IPS-11a (cell line): ENCODE data around the gene AGAP4.
"Not testable (repeated sequence)": the region's sequence is repeated elsewhere in the genome, so short reads cannot be mapped to it uniquely, and the experiment has no call there.

Source experiments
- H3K4me3 ChIP-seq: one replicate; pipeline ENCODE4 v1.5.1; 2013; ENCODE audit warnings: low read depth, low read length, control low read depth

AGAP4 gene

GRCh38 chr10:45847400-45847799 lies at the start of gene AGAP4:
TSS of gene AGAP4 (minus strand) at chr10:45847500. CDS start at chr10:45847347, 153 bp downstream.
- H3K4me3 ChIP-seq, result not testable (repeated sequence)

GRCh38 chr10:45890721-45891120 lies 43.4 kb upstream of the AGAP4 start:
- H3K4me3 ChIP-seq, result not testable (repeated sequence)

- not testable (repeated sequence) for H3K4me3 ChIP-seq
Observed at GRCh38 chr10:45889539-45890230, 42.4 kb upstream of the AGAP4 start.

- H3K4me3 ChIP-seq, result not testable (repeated sequence)
Observed at GRCh38 chr10:45882880-45883279, 35.6 kb upstream of the AGAP4 start.

- not testable (repeated sequence) for H3K4me3 ChIP-seq
Observed at GRCh38 chr10:45865404-45865803, 18.1 kb upstream of the AGAP4 start.

GRCh38 chr10:45864264-45864663 lies 17.0 kb upstream of the AGAP4 start:
- not testable (repeated sequence) for H3K4me3 ChIP-seq

- not testable (repeated sequence) for H3K4me3 ChIP-seq
Observed at GRCh38 chr10:45863632-45864031, 16.3 kb upstream of the AGAP4 start.

- H3K4me3 ChIP-seq, result not testable (repeated sequence)
Observed at GRCh38 chr10:45857931-45858330, 10.6 kb upstream of the AGAP4 start.

- H3K4me3 ChIP-seq, result not testable (repeated sequence)
Observed at GRCh38 chr10:45848467-45848866, 1.2 kb upstream of the AGAP4 start.

- not testable (repeated sequence) for H3K4me3 ChIP-seq
Observed at GRCh38 chr10:45822918-45823317, 24.4 kb downstream of the AGAP4 start.

GRCh38 chr10:45820107-45820830 lies 27.0 kb downstream of the AGAP4 start:
- not testable (repeated sequence) for H3K4me3 ChIP-seq

GRCh38 chr10:45819552-45819951 lies 27.7 kb downstream of the AGAP4 start:
- no peak overlapping the region for H3K4me3 ChIP-seq

GRCh38 chr10:45817912-45818311 lies 29.4 kb downstream of the AGAP4 start:
- no peak overlapping the region for H3K4me3 ChIP-seq

- no peak overlapping the region for H3K4me3 ChIP-seq
Observed at GRCh38 chr10:45817130-45817859, 30.0 kb downstream of the AGAP4 start.

- H3K4me3 ChIP-seq, result not testable (repeated sequence)
Observed at GRCh38 chr10:45814146-45814545, 33.2 kb downstream of the AGAP4 start.

- H3K4me3 ChIP-seq, result not testable (repeated sequence)
Observed at GRCh38 chr10:45812959-45813358, 34.3 kb downstream of the AGAP4 start.

- no peak overlapping the region for H3K4me3 ChIP-seq
Observed at GRCh38 chr10:45811075-45811474, 36.2 kb downstream of the AGAP4 start.

- H3K4me3 ChIP-seq, result no peak overlapping the region
Observed at GRCh38 chr10:45809837-45810236, 37.5 kb downstream of the AGAP4 start.

- not testable (repeated sequence) for H3K4me3 ChIP-seq
Observed at GRCh38 chr10:45804996-45805395, 42.3 kb downstream of the AGAP4 start.

GRCh38 chr10:45803060-45804010 lies 44.0 kb downstream of the AGAP4 start:
- not testable (repeated sequence) for H3K4me3 ChIP-seq

- H3K4me3 ChIP-seq, result not testable (repeated sequence)
Observed at GRCh38 chr10:45794761-45795160, 52.5 kb downstream of the AGAP4 start.
